Astrocyte (in vitro differentiated cells and primary cell): ENCODE data around the gene SPATA32. TPM values are rescaled to one million over a fixed set of nuclear protein-coding genes. Genes with fewer than 3 reads are reported as not detected.

Experiments
- DNase-seq: peaks from one replicate; pipeline ENCODE4 v3.0.0-alpha.2; 2010; ENCODE audit warnings: low read depth
- FAIRE-seq: peaks from 2 replicates; lab custom pipeline; 2011; peaks lifted over from hg19 to GRCh38; lab: Jason Lieb, UNC
- H2AFZ ChIP-seq: 2 replicates; pipeline ENCODE4 v1.6.0; 2012; ENCODE audit warnings: low read depth, low read length, inconsistent platforms
- H3K27ac ChIP-seq: 2 replicates; pipeline ENCODE4 v1.5.1; 2011; ENCODE audit warnings: low read depth, low read length, inconsistent platforms
- H3K27me3 ChIP-seq: 2 replicates; pipeline ENCODE4 v1.6.0; 2011; ENCODE audit warnings: low read length, inconsistent platforms; ENCODE audit not compliant: insufficient read depth
- H3K36me3 ChIP-seq: 2 replicates; pipeline ENCODE4 v1.5.1; 2011; ENCODE audit warnings: low read length, inconsistent platforms; ENCODE audit not compliant: insufficient read depth
- H3K4me1 ChIP-seq: 2 replicates; pipeline ENCODE4 v1.5.1; 2011; ENCODE audit warnings: low read length, inconsistent platforms; ENCODE audit not compliant: insufficient read depth
- H3K4me2 ChIP-seq: 2 replicates; pipeline ENCODE4 v1.6.0; 2012; ENCODE audit warnings: low read length, inconsistent platforms
- H3K4me3 ChIP-seq: 2 replicates; pipeline ENCODE4 v1.5.1; 2011; ENCODE audit warnings: low read depth, mild to moderate bottlenecking, low read length, inconsistent platforms; ENCODE audit not compliant: insufficient read depth
- H3K79me2 ChIP-seq: 2 replicates; pipeline ENCODE4 v1.6.0; 2012; ENCODE audit warnings: mild to moderate bottlenecking, low read length, inconsistent platforms; ENCODE audit not compliant: insufficient read depth
- H3K9ac ChIP-seq: 2 replicates; pipeline ENCODE4 v1.6.0; 2012; ENCODE audit warnings: mild to moderate bottlenecking, low read length, inconsistent platforms
- H3K9me3 ChIP-seq: 2 replicates; pipeline ENCODE4 v1.5.1; 2012; ENCODE audit warnings: low read depth, mild to moderate bottlenecking, low read length, inconsistent platforms; ENCODE audit not compliant: insufficient read depth
- H4K20me1 ChIP-seq: 2 replicates; pipeline ENCODE4 v1.6.0; 2012; ENCODE audit warnings: low read length, inconsistent platforms; ENCODE audit not compliant: insufficient read depth
- H3K27ac Mint-ChIP-seq: one replicate; pipeline ENCODE4 v1.8.0; 2021; ENCODE audit warnings: mild to moderate bottlenecking, mixed read lengths; ENCODE audit not compliant: unreplicated experiment
- H3K27me3 Mint-ChIP-seq: one replicate; pipeline ENCODE4 v1.8.0; 2021; ENCODE audit warnings: low read depth, mixed read lengths; ENCODE audit not compliant: unreplicated experiment
- H3K36me3 Mint-ChIP-seq: one replicate; pipeline ENCODE4 v1.8.0; 2021; ENCODE audit warnings: low read depth, mixed read lengths; ENCODE audit not compliant: unreplicated experiment
- H3K4me1 Mint-ChIP-seq: one replicate; pipeline ENCODE4 v1.8.0; 2021; ENCODE audit warnings: low read depth, mixed read lengths; ENCODE audit not compliant: unreplicated experiment
- H3K4me3 Mint-ChIP-seq: one replicate; pipeline ENCODE4 v1.8.0; 2021; ENCODE audit warnings: mild to moderate bottlenecking, moderate library complexity, mixed read lengths; ENCODE audit not compliant: unreplicated experiment
- H3K9me3 Mint-ChIP-seq: one replicate; pipeline ENCODE4 v1.8.0; 2021; ENCODE audit warnings: mild to moderate bottlenecking, mixed read lengths; ENCODE audit not compliant: unreplicated experiment
- CTCF ChIP-seq: IDR thresholded peaks from 2 replicates; pipeline ENCODE4 v1.5.1; 2011; ENCODE audit warnings: low read depth, mild to moderate bottlenecking, inconsistent platforms, low read length, moderate library complexity; ENCODE audit not compliant: insufficient read depth
- EZH2 ChIP-seq: IDR thresholded peaks from 2 replicates; pipeline ENCODE4 v1.6.1; 2012; ENCODE audit warnings: mild to moderate bottlenecking, low read length, inconsistent platforms; ENCODE audit not compliant: insufficient read depth
- total RNA-seq: library from RNA; stranded (reverse); gene quantifications from 2 replicates; pipeline ENCODE4 v1.2.1, GENCODE V29; 2021

SPATA32 gene
- total RNA-seq, 1 donor from 2014 or later: not detected

- H3K79me2 ChIP-seq: no peaks in the 10 kb centered on the region
- DNase-seq: peak; percentile 69
- no peak overlapping the region for H3K27ac Mint-ChIP-seq
- H4K20me1 ChIP-seq: peaks cover 28% of the 10 kb centered on the region
- no peak for TF ChIP-seq EZH2
- TF ChIP-seq CTCF: peak; percentile 86
- no peaks in the 10 kb centered on the region for H3K9me3 Mint-ChIP-seq
- FAIRE-seq: peak; percentile 73
- H3K27me3 Mint-ChIP-seq: no peaks in the 10 kb centered on the region
- H3K36me3 ChIP-seq: peaks cover 20% of the 10 kb centered on the region
- no peak overlapping the region for H3K9ac ChIP-seq
- H3K4me1 ChIP-seq: peaks cover 21% of the 10 kb centered on the region
- no peak overlapping the region for H3K4me3 Mint-ChIP-seq
- no peaks in the 10 kb centered on the region for H3K9me3 ChIP-seq
- peaks cover 17% of the 10 kb centered on the region for H3K36me3 Mint-ChIP-seq
- no peak overlapping the region for H3K27ac ChIP-seq
- peak overlapping the region; percentile 34 for H3K4me2 ChIP-seq
- H3K27me3 ChIP-seq: no peaks in the 10 kb centered on the region
- H3K4me1 Mint-ChIP-seq: peaks cover under 1% of the 10 kb centered on the region
- no peak overlapping the region for H2AFZ ChIP-seq
- H3K4me3 ChIP-seq: no peak overlapping the region
These were observed 15.4 kb upstream of the SPATA32 start for GRCh38 chr17:45277216-45277849.

- H3K36me3 ChIP-seq: peaks cover 17% of the 10 kb centered on the region
- no peak overlapping the region for H2AFZ ChIP-seq
- peaks cover 21% of the 10 kb centered on the region for H3K4me1 ChIP-seq
- H3K36me3 Mint-ChIP-seq: peaks cover 17% of the 10 kb centered on the region
- FAIRE-seq (no peak), DNase-seq (no peak)
- H3K4me3 Mint-ChIP-seq: no peak overlapping the region
- no peak overlapping the region for H3K4me3 ChIP-seq
- H3K4me1 Mint-ChIP-seq: no peaks in the 10 kb centered on the region
- H3K9ac ChIP-seq: no peak overlapping the region
- H3K27me3 Mint-ChIP-seq: no peaks in the 10 kb centered on the region
- H3K9me3 Mint-ChIP-seq: no peaks in the 10 kb centered on the region
- no peak overlapping the region for H3K27ac Mint-ChIP-seq
- no peak overlapping the region for H3K27ac ChIP-seq
- no peak overlapping the region for H3K4me2 ChIP-seq
- H3K9me3 ChIP-seq: no peaks in the 10 kb centered on the region
- H3K27me3 ChIP-seq: no peaks in the 10 kb centered on the region
- peaks cover 29% of the 10 kb centered on the region for H4K20me1 ChIP-seq
- TF ChIP-seq CTCF (no peak), EZH2 (no peak)
- no peaks in the 10 kb centered on the region for H3K79me2 ChIP-seq
These were observed 14.1 kb upstream of the SPATA32 start for GRCh38 chr17:45276031-45276430.

GRCh38 chr17:45274033-45274432 lies 12.1 kb upstream of the SPATA32 start:
- no peak overlapping the region for H3K27ac ChIP-seq
- peaks cover 23% of the 10 kb centered on the region for H3K36me3 ChIP-seq
- H3K9ac ChIP-seq: peak overlapping the region; percentile 22
- peaks cover 21% of the 10 kb centered on the region for H3K4me1 ChIP-seq
- no peak overlapping the region for H2AFZ ChIP-seq
- H3K4me2 ChIP-seq: no peak overlapping the region
- H3K27me3 Mint-ChIP-seq: no peaks in the 10 kb centered on the region
- H3K9me3 ChIP-seq: no peaks in the 10 kb centered on the region
- no peaks in the 10 kb centered on the region for H3K4me1 Mint-ChIP-seq
- H4K20me1 ChIP-seq: peaks cover 44% of the 10 kb centered on the region
- H3K36me3 Mint-ChIP-seq: peaks cover 20% of the 10 kb centered on the region
- no peak overlapping the region for H3K27ac Mint-ChIP-seq
- no peak overlapping the region for H3K4me3 ChIP-seq
- no peak for FAIRE-seq
- DNase-seq: no peak
- H3K4me3 Mint-ChIP-seq: no peak overlapping the region
- H3K79me2 ChIP-seq: no peaks in the 10 kb centered on the region
- H3K27me3 ChIP-seq: no peaks in the 10 kb centered on the region
- TF ChIP-seq EZH2: no peak
- no peak for TF ChIP-seq CTCF
- no peaks in the 10 kb centered on the region for H3K9me3 Mint-ChIP-seq
